ENCODE results near the gene C2orf69. TPM values are rescaled to one million over a fixed set of nuclear protein-coding genes. Genes with fewer than 3 reads are reported as not detected.

Gene C2orf69
- total RNA-seq, 1 experiment from 2014 or later, result 15.2 TPM

GRCh38 chr2:199901942-199902341, 9.2 kb upstream of the C2orf69 start:
- no peak for DNase-seq
- Mint-ChIP-seq H3K4me1 (ENCODE audit: low read depth, unreplicated experiment) (no peaks in the 10 kb centered on the region), H3K27me3 (ENCODE audit: unreplicated experiment) (peaks cover 43% of the 10 kb centered on the region), H3K27ac (ENCODE audit: unreplicated experiment) (no peak overlapping the region), H3K4me3 (ENCODE audit: low read depth, unreplicated experiment) (no peak overlapping the region), H3K9me3 (ENCODE audit: low read depth, unreplicated experiment) (no peaks in the 10 kb centered on the region), H3K36me3 (ENCODE audit: insufficient read depth, unreplicated experiment) (no peaks in the 10 kb centered on the region)
- CTCF ChIA-PET, result no interaction called here
- BruUV-seq (replicated peaks), result no TSS peak
- intact Hi-C loops (cut with micrococcal nuclease; ENCODE audit: unreplicated experiment), result no loop called here
- no peak for TF ChIP-seq CTCF (IDR thresholded peaks at IDR 0.05; ENCODE audit: unreplicated experiment)

GRCh38 chr2:199902486-199903110, 8.5 kb upstream of the C2orf69 start:
- Mint-ChIP-seq H3K27ac (ENCODE audit: unreplicated experiment) (no peak overlapping the region), H3K36me3 (ENCODE audit: insufficient read depth, unreplicated experiment) (no peaks in the 10 kb centered on the region), H3K27me3 (ENCODE audit: unreplicated experiment) (peaks cover 43% of the 10 kb centered on the region), H3K9me3 (ENCODE audit: low read depth, unreplicated experiment) (no peaks in the 10 kb centered on the region), H3K4me1 (ENCODE audit: low read depth, unreplicated experiment) (no peaks in the 10 kb centered on the region), H3K4me3 (ENCODE audit: low read depth, unreplicated experiment) (no peak overlapping the region)
- DNase-seq, result no peak
- no peak for TF ChIP-seq CTCF (IDR thresholded peaks at IDR 0.05; ENCODE audit: unreplicated experiment)
- CTCF ChIA-PET, result no interaction called here
- no TSS peak for BruUV-seq (replicated peaks)
- intact Hi-C loops (cut with micrococcal nuclease; ENCODE audit: unreplicated experiment), result no loop called here

- DNase-seq, result no peak
- H3K4me3 Mint-ChIP-seq (ENCODE audit: low read depth, unreplicated experiment), result no peak overlapping the region
- H3K27me3 Mint-ChIP-seq (ENCODE audit: unreplicated experiment), result peaks cover 43% of the 10 kb centered on the region
- H3K4me1 Mint-ChIP-seq (ENCODE audit: low read depth, unreplicated experiment), result no peaks in the 10 kb centered on the region
- no peak overlapping the region for H3K27ac Mint-ChIP-seq (ENCODE audit: unreplicated experiment)
- no peak for TF ChIP-seq CTCF (IDR thresholded peaks at IDR 0.05; ENCODE audit: unreplicated experiment)
- CTCF ChIA-PET, result no interaction called here
- H3K9me3 Mint-ChIP-seq (ENCODE audit: low read depth, unreplicated experiment), result no peaks in the 10 kb centered on the region
- H3K36me3 Mint-ChIP-seq (ENCODE audit: insufficient read depth, unreplicated experiment), result no peaks in the 10 kb centered on the region
- intact Hi-C loops (cut with micrococcal nuclease; ENCODE audit: unreplicated experiment), result no loop called here
- no TSS peak for BruUV-seq (replicated peaks)
Observed at GRCh38 chr2:199903111-199903510, 8.0 kb upstream of the C2orf69 start.

- CTCF ChIA-PET, result no interaction called here
Observed at GRCh38 chr2:199907008-199907714, 3.9 kb upstream of the C2orf69 start.

More at GRCh38 chr2:199907008-199907714, 3.9 kb upstream of the C2orf69 start:
- Mint-ChIP-seq H3K27ac (ENCODE audit: unreplicated experiment) (no peak overlapping the region), H3K4me1 (ENCODE audit: low read depth, unreplicated experiment) (no peaks in the 10 kb centered on the region), H3K36me3 (ENCODE audit: insufficient read depth, unreplicated experiment) (peaks cover 15% of the 10 kb centered on the region), H3K27me3 (ENCODE audit: unreplicated experiment) (peaks cover 27% of the 10 kb centered on the region), H3K4me3 (ENCODE audit: low read depth, unreplicated experiment) (no peak overlapping the region), H3K9me3 (ENCODE audit: low read depth, unreplicated experiment) (no peaks in the 10 kb centered on the region)
- DNase-seq, result no peak
- BruUV-seq (replicated peaks), result no TSS peak
- TF ChIP-seq CTCF (IDR thresholded peaks at IDR 0.05; ENCODE audit: unreplicated experiment), result no peak
- intact Hi-C loops (cut with micrococcal nuclease; ENCODE audit: unreplicated experiment), result no loop called here
